ENCODE measurements around the gene ABCD1. TPM values are rescaled to one million over a fixed set of nuclear protein-coding genes. Genes with fewer than 3 reads are reported as not detected.
A peak's percentile ranks its signal among the peaks of the same experiment; 100 is the strongest.

Gene ABCD1
- total and polyA plus RNA-seq, 12 donors: 9.3 to 24.2 (median 14.4) TPM

DNA sequence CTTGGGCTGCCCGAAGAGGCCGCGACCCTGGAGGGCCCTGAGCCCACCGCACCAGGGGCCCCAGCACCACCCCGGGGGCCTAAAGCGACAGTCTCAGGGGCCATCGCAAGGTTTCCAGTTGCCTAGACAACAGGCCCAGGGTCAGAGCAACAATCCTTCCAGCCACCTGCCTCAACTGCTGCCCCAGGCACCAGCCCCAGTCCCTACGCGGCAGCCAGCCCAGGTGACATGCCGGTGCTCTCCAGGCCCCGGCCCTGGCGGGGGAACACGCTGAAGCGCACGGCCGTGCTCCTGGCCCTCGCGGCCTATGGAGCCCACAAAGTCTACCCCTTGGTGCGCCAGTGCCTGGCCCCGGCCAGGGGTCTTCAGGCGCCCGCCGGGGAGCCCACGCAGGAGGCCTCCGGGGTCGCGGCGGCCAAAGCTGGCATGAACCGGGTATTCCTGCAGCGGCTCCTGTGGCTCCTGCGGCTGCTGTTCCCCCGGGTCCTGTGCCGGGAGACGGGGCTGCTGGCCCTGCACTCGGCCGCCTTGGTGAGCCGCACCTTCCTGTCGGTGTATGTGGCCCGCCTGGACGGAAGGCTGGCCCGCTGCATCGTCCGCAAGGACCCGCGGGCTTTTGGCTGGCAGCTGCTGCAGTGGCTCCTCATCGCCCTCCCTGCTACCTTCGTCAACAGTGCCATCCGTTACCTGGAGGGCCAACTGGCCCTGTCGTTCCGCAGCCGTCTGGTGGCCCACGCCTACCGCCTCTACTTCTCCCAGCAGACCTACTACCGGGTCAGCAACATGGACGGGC lies 579 bp downstream of the ABCD1 start:
- TF ChIP-seq CTCF (IDR thresholded peaks at IDR 0.05): no peak
- DNase-seq (peak in 1 of 2 donors; percentile 23), ATAC-seq (peak in 1 of 8 donors; percentile 3)
- peaks cover 0 to 55% (median 41%) of the 10 kb centered on the region in 9 donors for H3K4me1 ChIP-seq
- peaks cover 0 to 10% (median 0%) of the 10 kb centered on the region in 7 donors for H3K27me3 ChIP-seq
- 71 to 72% methylated on average over 18 to 55 of the region's 55 CpGs for WGBS, 2 donors
- no peaks in the 10 kb centered on the region for H3K9me3 ChIP-seq
- peak overlapping the region; percentile 18 to 84 (median 76) for H3K4me3 ChIP-seq
- intact Hi-C loops (cut with DNase I): no loop called here
- H3K36me3 ChIP-seq: peaks cover 0 to 33% (median 0%) of the 10 kb centered on the region in 9 donors
- H3K27ac ChIP-seq: peak overlapping the region; percentile 81 to 94 (median 91)

DNA sequence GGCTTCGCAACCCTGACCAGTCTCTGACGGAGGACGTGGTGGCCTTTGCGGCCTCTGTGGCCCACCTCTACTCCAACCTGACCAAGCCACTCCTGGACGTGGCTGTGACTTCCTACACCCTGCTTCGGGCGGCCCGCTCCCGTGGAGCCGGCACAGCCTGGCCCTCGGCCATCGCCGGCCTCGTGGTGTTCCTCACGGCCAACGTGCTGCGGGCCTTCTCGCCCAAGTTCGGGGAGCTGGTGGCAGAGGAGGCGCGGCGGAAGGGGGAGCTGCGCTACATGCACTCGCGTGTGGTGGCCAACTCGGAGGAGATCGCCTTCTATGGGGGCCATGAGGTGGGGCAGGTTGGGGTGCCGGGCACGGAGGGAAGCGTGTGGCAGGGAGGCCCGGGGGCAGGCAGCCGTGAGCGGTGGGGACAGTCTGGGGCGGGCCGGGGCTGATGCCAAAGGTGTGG lies 1.2 kb downstream of the ABCD1 start:
- no peak for TF ChIP-seq CTCF (IDR thresholded peaks at IDR 0.05)
- H3K27ac ChIP-seq: peak overlapping the region; percentile 64 to 94 (median 91)
- peaks cover 0 to 55% (median 41%) of the 10 kb centered on the region in 9 donors for H3K4me1 ChIP-seq
- H3K36me3 ChIP-seq: peaks cover 0 to 33% (median 0%) of the 10 kb centered on the region in 9 donors
- ATAC-seq (no peak), DNase-seq (peak in 1 of 2 donors; percentile 28)
- 61 to 81% methylated on average over 12 to 35 of the region's 35 CpGs for WGBS, 2 donors
- H3K9me3 ChIP-seq: no peaks in the 10 kb centered on the region
- peak overlapping the region in 6 of 10 donors; percentile 34 to 84 (median 77) for H3K4me3 ChIP-seq
- peaks cover 0 to 10% (median 0%) of the 10 kb centered on the region in 7 donors for H3K27me3 ChIP-seq
- intact Hi-C loops (cut with DNase I): no loop called here

DNA sequence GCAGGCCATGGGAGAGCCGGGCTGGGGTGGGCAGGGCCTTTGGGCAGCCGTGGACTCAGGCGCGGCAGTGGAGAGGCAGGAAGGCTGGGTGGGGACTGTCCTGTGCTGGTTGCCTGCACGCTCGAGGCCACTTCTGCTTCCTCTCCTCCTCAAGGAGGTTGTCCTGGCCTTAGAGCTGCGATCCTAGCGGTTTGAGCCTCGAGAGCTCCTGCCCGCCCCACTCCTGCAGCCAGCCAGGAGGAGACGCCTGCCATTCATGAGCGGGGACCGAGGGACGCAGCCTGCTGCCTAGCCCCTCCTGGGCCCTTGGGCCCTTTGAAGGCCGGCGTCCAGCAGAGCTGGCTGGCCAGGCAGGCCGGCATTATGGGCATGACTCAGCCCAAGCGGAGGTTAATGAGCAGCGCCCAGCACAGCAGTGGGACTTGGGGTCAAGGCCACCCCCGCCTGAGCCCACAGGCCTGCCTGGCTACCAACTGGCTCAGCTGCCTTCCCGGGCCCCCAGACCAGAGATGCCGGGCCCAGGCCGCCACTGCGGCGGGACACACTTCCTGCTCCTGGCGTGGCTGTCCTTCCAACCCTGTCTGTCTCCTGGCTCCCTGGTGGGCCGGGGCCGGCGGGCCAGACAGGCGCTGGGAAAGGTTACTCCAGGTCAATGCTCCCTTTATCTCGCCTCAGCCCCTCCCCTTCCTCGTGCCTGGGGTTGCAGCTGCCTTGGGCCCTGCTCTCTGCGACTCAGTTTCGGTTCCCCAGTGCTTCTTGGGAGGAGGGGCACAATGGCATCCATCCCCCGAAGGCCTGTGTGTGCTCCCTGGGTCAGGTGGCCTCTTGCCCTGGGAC lies 1.8 kb downstream of the ABCD1 start:
- peak overlapping the region in 7 of 10 donors; percentile 17 to 84 (median 76) for H3K4me3 ChIP-seq
- peaks cover 0 to 6% (median 0%) of the 10 kb centered on the region in 11 donors for H3K9me3 ChIP-seq
- 3 to 12% methylated on average over 30 to 32 of the region's 35 CpGs for WGBS, 2 donors
- intact Hi-C loops (cut with DNase I): no loop called here
- H3K36me3 ChIP-seq: peaks cover 0 to 30% (median 0%) of the 10 kb centered on the region in 9 donors
- TF ChIP-seq CTCF (IDR thresholded peaks at IDR 0.05): no peak
- peaks cover 0 to 10% (median 0%) of the 10 kb centered on the region in 7 donors for H3K27me3 ChIP-seq
- peaks cover 0 to 60% (median 41%) of the 10 kb centered on the region in 9 donors for H3K4me1 ChIP-seq
- peak; percentile 62 to 67 for DNase-seq
- peak overlapping the region; percentile 64 to 94 (median 91) for H3K27ac ChIP-seq
- ATAC-seq: peak; percentile 18 to 39 (median 32)

Measured in heart right ventricle (tissue), 16 donors.